ENCODE results near the gene DSTYK.

Gene DSTYK

GRCh38 chr1:205129447-205130029 is 82.0 kb downstream of the DSTYK start:
- in situ Hi-C loops (cut with MboI; ENCODE audit: low sequenced_read_pairs, unreplicated experiment): no loop called here

GRCh38 chr1:205128050-205128449 is 83.5 kb downstream of the DSTYK start:
- DNase-seq (ENCODE audit: low spot score): no peak
- TF ChIP-seq CTCF (IDR thresholded peaks at IDR 0.05; ENCODE audit: borderline replicate concordance, control extremely low read depth, extremely low read depth, insufficient read depth, missing control alignments): no peak
- in situ Hi-C loops (cut with MboI; ENCODE audit: low sequenced_read_pairs, unreplicated experiment): no loop called here

More at GRCh38 chr1:205129447-205130029, 82.0 kb downstream of the DSTYK start:
- DNase-seq (ENCODE audit: low spot score): no peak
- no peak for TF ChIP-seq CTCF (IDR thresholded peaks at IDR 0.05; ENCODE audit: borderline replicate concordance, control extremely low read depth, extremely low read depth, insufficient read depth, missing control alignments)

GRCh38 chr1:205127646-205128045 is 83.9 kb downstream of the DSTYK start:
- no peak for TF ChIP-seq CTCF (IDR thresholded peaks at IDR 0.05; ENCODE audit: borderline replicate concordance, control extremely low read depth, extremely low read depth, insufficient read depth, missing control alignments)
- DNase-seq (ENCODE audit: low spot score): no peak
- in situ Hi-C loops (cut with MboI; ENCODE audit: low sequenced_read_pairs, unreplicated experiment): no loop called here

GRCh38 chr1:205124726-205125125 is 86.8 kb downstream of the DSTYK start:
- in situ Hi-C loops (cut with MboI; ENCODE audit: low sequenced_read_pairs, unreplicated experiment): no loop called here
- no peak for TF ChIP-seq CTCF (IDR thresholded peaks at IDR 0.05; ENCODE audit: borderline replicate concordance, control extremely low read depth, extremely low read depth, insufficient read depth, missing control alignments)
- DNase-seq (ENCODE audit: low spot score): peak; percentile 32

- no peak for DNase-seq (ENCODE audit: low spot score)
- TF ChIP-seq CTCF (IDR thresholded peaks at IDR 0.05; ENCODE audit: borderline replicate concordance, control extremely low read depth, extremely low read depth, insufficient read depth, missing control alignments): no peak
Observed at GRCh38 chr1:205122489-205122882, 89.0 kb downstream of the DSTYK start.

GRCh38 chr1:205121660-205122488 is 89.6 kb downstream of the DSTYK start, which contains the start of gene RBBP5:
TSS of gene RBBP5 (minus strand) at chr1:205121978. CDS start at chr1:205121873, 105 bp downstream.
- DNase-seq (ENCODE audit: low spot score): peak; percentile 89
- in situ Hi-C loops (cut with MboI; ENCODE audit: low sequenced_read_pairs, unreplicated experiment): no loop called here
- peak; percentile 75 for TF ChIP-seq CTCF (IDR thresholded peaks at IDR 0.05; ENCODE audit: borderline replicate concordance, control extremely low read depth, extremely low read depth, insufficient read depth, missing control alignments)

More at GRCh38 chr1:205122489-205122882, 89.0 kb downstream of the DSTYK start:
- in situ Hi-C loops (cut with MboI; ENCODE audit: low sequenced_read_pairs, unreplicated experiment): no loop called here
